ENCODE results near the gene PSMA1. TPM values are rescaled to one million over a fixed set of nuclear protein-coding genes. Genes with fewer than 3 reads are reported as not detected.
"Not testable (repeated sequence)": the region's sequence is repeated elsewhere in the genome, so short reads cannot be mapped to it uniquely, and the experiment has no call there.

PSMA1 gene
- total RNA-seq, 1 donor from 2014 or later = 240 TPM

- not testable (repeated sequence) for DNase-seq (ENCODE audit: low read depth, low spot score)
Observed at GRCh38 chr11:14535166-14535565, 15.0 kb upstream of the PSMA1 start.

- DNase-seq (ENCODE audit: low read depth, low spot score) = no peak
Observed at GRCh38 chr11:14529951-14530350, 9.8 kb upstream of the PSMA1 start.

GRCh38 chr11:14529321-14529720, 9.1 kb upstream of the PSMA1 start:
- no peak for DNase-seq (ENCODE audit: low read depth, low spot score)

- DNase-seq (ENCODE audit: low read depth, low spot score) = no peak
Observed at GRCh38 chr11:14522801-14523200, 2.6 kb upstream of the PSMA1 start.

- DNase-seq (ENCODE audit: low read depth, low spot score) = no peak
Observed at GRCh38 chr11:14522245-14522644, 2.1 kb upstream of the PSMA1 start.

- DNase-seq (ENCODE audit: low read depth, low spot score) = no peak
Observed at GRCh38 chr11:14520747-14521151, 563 bp upstream of the PSMA1 start.

- DNase-seq (ENCODE audit: low read depth, low spot score) = no peak
Observed at GRCh38 chr11:14519597-14519916, 629 bp downstream of the PSMA1 start.

- no peak for DNase-seq (ENCODE audit: low read depth, low spot score)
Observed at GRCh38 chr11:14518820-14519219, 1.4 kb downstream of the PSMA1 start.

- no peak for DNase-seq (ENCODE audit: low read depth, low spot score)
Observed at GRCh38 chr11:14513800-14514199, 6.4 kb downstream of the PSMA1 start.

- DNase-seq (ENCODE audit: low read depth, low spot score) = no peak
Observed at GRCh38 chr11:14506532-14506931, 13.7 kb downstream of the PSMA1 start.

GRCh38 chr11:14503023-14503422, 17.2 kb downstream of the PSMA1 start:
- no peak for DNase-seq (ENCODE audit: low read depth, low spot score)

- DNase-seq (ENCODE audit: low read depth, low spot score) = no peak
Observed at GRCh38 chr11:14502039-14502438, 18.1 kb downstream of the PSMA1 start.

- DNase-seq (ENCODE audit: low read depth, low spot score) = no peak
Observed at GRCh38 chr11:14500181-14500651, 20.0 kb downstream of the PSMA1 start.

GRCh38 chr11:14499560-14500180, 20.5 kb downstream of the PSMA1 start, which contains the start of gene COPB1:
Gene COPB1, minus strand, starts transcription at chr11:14499811. Its CDS starts 883 bp downstream, at chr11:14498928.
- peak; percentile 80 for DNase-seq (ENCODE audit: low read depth, low spot score)

GRCh38 chr11:14499178-14499559, 21.0 kb downstream of the PSMA1 start:
- DNase-seq (ENCODE audit: low read depth, low spot score) = no peak

- no peak for DNase-seq (ENCODE audit: low read depth, low spot score)
Observed at GRCh38 chr11:14480716-14481115, 39.5 kb downstream of the PSMA1 start.

- DNase-seq (ENCODE audit: low read depth, low spot score) = no peak
Observed at GRCh38 chr11:14471127-14471526, 49.1 kb downstream of the PSMA1 start.

GRCh38 chr11:14463623-14464022, 56.6 kb downstream of the PSMA1 start:
- DNase-seq (ENCODE audit: low read depth, low spot score) = no peak

- DNase-seq (ENCODE audit: low read depth, low spot score) = no peak
Observed at GRCh38 chr11:14460147-14460546, 60.0 kb downstream of the PSMA1 start.

- no peak for DNase-seq (ENCODE audit: low read depth, low spot score)
Observed at GRCh38 chr11:14458377-14458776, 61.8 kb downstream of the PSMA1 start.

- DNase-seq (ENCODE audit: low read depth, low spot score) = no peak
Observed at GRCh38 chr11:14455648-14456430, 64.3 kb downstream of the PSMA1 start.
